OCI-LY3 (cell line): ENCODE data around the gene MUC4.
"Not testable (repeated sequence)": the region's sequence is repeated elsewhere in the genome, so short reads cannot be mapped to it uniquely, and the experiment has no call there.

Source experiments
- H2AFZ ChIP-seq: fragments of 200-600, 300-600 bp; shearing (Covaris generic); 2 replicates; pipeline ENCODE4 v1.6.0; 2014; ENCODE audit warnings: antibody characterized with exemption, low read depth, low read length
- H3K27ac ChIP-seq: fragments of 200-600, 300-600 bp; sonication (generic); 2 replicates; pipeline ENCODE4 v1.5.1; 2014; ENCODE audit warnings: mild to moderate bottlenecking, low read length, moderate library complexity, mixed read lengths
- H3K27me3 ChIP-seq: fragments of 200-600, 300-600 bp; sonication (generic); 2 replicates; pipeline ENCODE4 v1.6.1; 2014; ENCODE audit warnings: low read depth, low read length, mixed read lengths
- H3K36me3 ChIP-seq: fragments of 200-600, 300-600 bp; sonication (generic); replicated peaks from 2 replicates; pipeline ENCODE3; 2014; ENCODE audit warnings: low read depth, low read length, mixed read lengths
- H3K4me1 ChIP-seq: fragments of 300-600, 200-600 bp; sonication (generic); 2 replicates; pipeline ENCODE4 v1.6.1; 2014; ENCODE audit warnings: low read length, mixed read lengths
- H3K4me2 ChIP-seq: fragments of 200-600, 300-600 bp; sonication (generic); 2 replicates; pipeline ENCODE4 v1.6.1; 2014; ENCODE audit warnings: low read length, mixed read lengths
- H3K4me3 ChIP-seq: fragments of 300-600, 200-600 bp; sonication (generic); 2 replicates; pipeline ENCODE4 v1.5.1; 2014; ENCODE audit warnings: antibody characterized with exemption, mild to moderate bottlenecking, low read length, moderate library complexity
- H3K79me2 ChIP-seq: fragments of 300-600, 200-600 bp; shearing (Covaris generic); 2 replicates; pipeline ENCODE4 v1.6.1; 2014; ENCODE audit warnings: mild to moderate bottlenecking, low read length, mixed read lengths
- H3K9ac ChIP-seq: fragments of 300-600, 200-600 bp; shearing (Covaris generic); 2 replicates; pipeline ENCODE4 v1.6.0; 2014; ENCODE audit warnings: mild to moderate bottlenecking, low read length, moderate library complexity
- H3K9me3 ChIP-seq: fragments of 200-600, 300-600 bp; shearing (Covaris generic); 2 replicates; pipeline ENCODE4 v1.6.1; 2014; ENCODE audit warnings: low read length, mixed read lengths; ENCODE audit not compliant: insufficient read depth
- H4K20me1 ChIP-seq: fragments of 200-600, 300-600 bp; sonication (generic); 2 replicates; pipeline ENCODE4 v1.6.1; 2016; ENCODE audit warnings: low read length, mixed read lengths; ENCODE audit not compliant: insufficient read depth
- CTCF ChIP-seq: fragments of 200-600, 300-600 bp; sonication (generic); IDR thresholded peaks from 2 replicates; pipeline ENCODE4 v1.5.1; 2014; ENCODE audit warnings: antibody characterized with exemption, low read length, low read depth
- EZH2phosphoT487 ChIP-seq: fragments of 200-600 bp; shearing (Covaris generic); IDR thresholded peaks from 2 replicates; pipeline ENCODE4 v1.6.1; 2018; ENCODE audit warnings: antibody characterized with exemption, mixed run types, low read depth

Gene MUC4

GRCh38 chr3:195825191-195825588 lies 13.5 kb upstream of the MUC4 start:
- no peaks in the 10 kb centered on the region for H3K27me3 ChIP-seq
- H3K9me3 ChIP-seq, result no peaks in the 10 kb centered on the region
- no peaks in the 10 kb centered on the region for H4K20me1 ChIP-seq
- H3K79me2 ChIP-seq, result no peaks in the 10 kb centered on the region
- TF ChIP-seq CTCF, result no peak
- TF ChIP-seq EZH2phosphoT487, result no peak
- no peak overlapping the region for H3K9ac ChIP-seq
- no peaks in the 10 kb centered on the region for H3K4me1 ChIP-seq
- no peak overlapping the region for H2AFZ ChIP-seq
- no peak overlapping the region for H3K27ac ChIP-seq
- H3K36me3 ChIP-seq, result no peaks in the 10 kb centered on the region
- H3K4me2 ChIP-seq, result no peak overlapping the region
- no peak overlapping the region for H3K4me3 ChIP-seq

GRCh38 chr3:195824425-195825190 lies 12.9 kb upstream of the MUC4 start:
- not testable (repeated sequence) for H3K9me3 ChIP-seq, H4K20me1 ChIP-seq, H3K9ac ChIP-seq, H3K36me3 ChIP-seq, H3K79me2 ChIP-seq, H3K4me2 ChIP-seq, H3K27me3 ChIP-seq, H3K4me1 ChIP-seq, H2AFZ ChIP-seq, H3K27ac ChIP-seq, H3K4me3 ChIP-seq

- no peak overlapping the region for H3K4me3 ChIP-seq
- H3K9ac ChIP-seq, result no peak overlapping the region
- H2AFZ ChIP-seq, result no peak overlapping the region
- H3K36me3 ChIP-seq, result no peaks in the 10 kb centered on the region
- H3K9me3 ChIP-seq, result no peaks in the 10 kb centered on the region
- no peaks in the 10 kb centered on the region for H4K20me1 ChIP-seq
- H3K4me2 ChIP-seq, result no peak overlapping the region
- no peaks in the 10 kb centered on the region for H3K27me3 ChIP-seq
- no peak overlapping the region for H3K27ac ChIP-seq
- no peak for TF ChIP-seq CTCF
- TF ChIP-seq EZH2phosphoT487, result no peak
- no peaks in the 10 kb centered on the region for H3K4me1 ChIP-seq
- no peaks in the 10 kb centered on the region for H3K79me2 ChIP-seq
These were observed 12.3 kb upstream of the MUC4 start for GRCh38 chr3:195823999-195824398.

- H4K20me1 ChIP-seq, result no peaks in the 10 kb centered on the region
- H3K4me2 ChIP-seq, result no peak overlapping the region
- H3K4me3 ChIP-seq, result no peak overlapping the region
- no peak overlapping the region for H3K27ac ChIP-seq
- H3K4me1 ChIP-seq, result no peaks in the 10 kb centered on the region
- TF ChIP-seq EZH2phosphoT487 (no peak), CTCF (no peak)
- H3K27me3 ChIP-seq, result no peaks in the 10 kb centered on the region
- no peak overlapping the region for H2AFZ ChIP-seq
- no peak overlapping the region for H3K9ac ChIP-seq
- H3K9me3 ChIP-seq, result no peaks in the 10 kb centered on the region
- no peaks in the 10 kb centered on the region for H3K79me2 ChIP-seq
- H3K36me3 ChIP-seq, result no peaks in the 10 kb centered on the region
These were observed 11.6 kb upstream of the MUC4 start for GRCh38 chr3:195823280-195823679.
